SHP77 (cell line): ENCODE measurements around the gene PHF14.

Source experiments
- DNase-seq, 2 experiments: peaks; one replicate each; lab custom pipeline; 2025; lab: John Stamatoyannopoulos, UW

PHF14 gene

GRCh38 chr7:11171569-11172192 lies 198.0 kb downstream of the PHF14 start:
- DNase-seq: no peak

GRCh38 chr7:11172835-11173234 lies 199.2 kb downstream of the PHF14 start:
- no peak for DNase-seq

DNA sequence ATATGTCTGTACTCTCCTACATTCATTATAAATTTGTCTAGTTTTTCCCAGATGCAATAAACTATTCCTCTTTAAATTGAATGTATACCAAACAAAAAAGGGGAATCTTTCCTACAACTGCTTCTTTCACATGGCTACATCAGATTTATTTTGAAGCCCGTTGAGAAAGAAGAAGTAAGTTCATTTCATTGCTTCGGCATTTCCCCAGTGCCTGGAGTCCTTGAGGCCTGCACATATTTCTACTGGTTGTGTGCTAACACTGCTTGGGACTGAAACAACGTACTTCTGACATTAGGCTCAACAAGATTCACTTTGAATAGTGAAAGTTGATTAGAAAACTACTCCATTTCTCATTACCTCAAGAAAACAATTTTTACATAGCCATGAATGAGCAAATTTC lies 201.7 kb downstream of the PHF14 start:
- DNase-seq: no peak

DNA sequence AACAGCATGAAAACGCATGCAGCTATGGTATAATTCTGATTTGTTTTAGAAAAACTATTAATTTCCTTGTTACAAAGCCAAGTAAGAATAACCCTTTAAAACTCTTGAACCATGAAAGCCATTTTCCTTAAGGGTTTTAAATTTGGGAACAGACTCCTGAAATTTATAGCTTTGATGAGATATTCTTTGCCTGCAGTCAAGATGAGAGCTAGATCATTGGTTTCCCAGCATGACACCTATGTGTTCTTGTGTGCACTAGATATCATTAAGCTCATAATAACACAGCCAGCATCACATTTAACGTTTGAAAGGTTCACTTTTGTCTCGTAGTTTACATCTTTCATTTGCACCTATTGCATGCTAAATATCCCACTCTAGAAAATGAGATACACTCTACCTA lies 202.2 kb downstream of the PHF14 start:
- no peak for DNase-seq

- no peak for DNase-seq
These were observed 203.4 kb downstream of the PHF14 start for GRCh38 chr7:11176985-11177555.

DNA sequence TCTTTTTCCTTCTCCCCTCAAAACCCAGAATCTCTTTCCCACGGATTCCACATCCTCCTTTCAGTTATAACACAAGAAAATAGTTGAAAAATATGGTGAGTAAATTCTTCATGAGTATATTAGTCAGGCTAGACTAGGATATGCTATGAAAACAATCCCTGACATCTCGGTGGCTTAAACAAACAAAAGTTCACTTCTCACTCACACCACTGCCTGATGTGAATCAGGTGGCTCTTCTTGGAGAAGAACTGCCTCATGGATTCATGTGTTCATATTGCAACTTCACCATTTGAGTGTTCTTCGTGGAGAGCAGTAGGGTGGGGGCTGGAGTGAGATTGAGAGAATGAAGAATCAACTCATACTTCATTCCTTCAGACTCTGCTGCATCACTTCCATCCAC lies 204.1 kb downstream of the PHF14 start:
- DNase-seq: no peak

- DNase-seq: no peak
These were observed 207.9 kb downstream of the PHF14 start for GRCh38 chr7:11181590-11181989.

DNA sequence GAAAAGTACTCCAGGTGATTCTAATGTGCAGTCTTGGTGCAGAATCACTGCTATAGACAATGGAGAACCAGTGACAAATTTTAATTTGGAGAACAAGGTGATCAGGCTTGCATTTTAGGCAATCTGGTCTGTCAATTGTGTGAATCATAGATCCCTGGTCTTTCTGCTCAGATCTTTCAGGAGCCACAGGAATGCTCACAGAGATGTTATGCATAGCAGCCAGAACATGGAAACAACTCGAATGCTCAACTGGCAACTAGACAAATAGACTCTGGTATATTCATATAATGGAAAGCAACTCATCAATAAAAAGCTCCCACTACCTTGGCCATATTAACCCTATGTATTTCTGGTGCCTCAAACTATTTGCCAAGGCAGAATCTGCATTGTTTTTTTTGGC lies 209.1 kb downstream of the PHF14 start:
- no peak for DNase-seq

DNA sequence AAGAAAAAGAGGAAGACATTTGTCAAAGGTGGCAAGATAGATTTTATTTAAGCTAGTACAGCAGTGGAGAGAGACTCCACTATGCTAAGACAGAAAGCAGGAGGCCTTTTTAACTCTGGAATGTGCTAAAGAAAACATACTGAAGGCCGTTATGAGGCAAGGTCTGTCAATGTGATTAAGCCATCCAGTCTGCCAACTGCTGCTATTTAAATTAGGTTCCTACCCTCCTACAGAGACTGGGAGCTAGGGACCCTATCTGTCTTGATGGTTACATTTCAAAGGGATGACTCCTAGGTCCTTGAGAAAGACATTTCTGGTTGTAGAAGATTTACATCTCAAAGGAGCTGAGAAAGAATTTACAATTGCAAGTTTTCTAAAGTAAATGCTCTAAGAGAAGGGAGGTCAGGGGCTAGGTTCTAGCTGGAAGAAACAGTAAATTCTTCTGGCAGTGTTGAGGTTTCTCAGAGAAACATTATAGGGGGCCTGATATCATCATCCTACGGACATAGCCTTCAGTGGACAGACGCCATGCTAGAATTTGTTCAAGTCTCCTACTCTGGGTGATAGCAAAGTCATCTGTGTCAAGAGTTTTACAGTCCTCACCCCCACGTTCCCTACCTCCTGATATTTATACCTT lies 211.6 kb downstream of the PHF14 start:
- no peak for DNase-seq

GRCh38 chr7:11188529-11189310 lies 215.0 kb downstream of the PHF14 start:
- no peak for DNase-seq

GRCh38 chr7:11191081-11191480 lies 217.4 kb downstream of the PHF14 start:
- DNase-seq: no peak

GRCh38 chr7:11191574-11192220 lies 218.0 kb downstream of the PHF14 start:
- no peak for DNase-seq

DNA sequence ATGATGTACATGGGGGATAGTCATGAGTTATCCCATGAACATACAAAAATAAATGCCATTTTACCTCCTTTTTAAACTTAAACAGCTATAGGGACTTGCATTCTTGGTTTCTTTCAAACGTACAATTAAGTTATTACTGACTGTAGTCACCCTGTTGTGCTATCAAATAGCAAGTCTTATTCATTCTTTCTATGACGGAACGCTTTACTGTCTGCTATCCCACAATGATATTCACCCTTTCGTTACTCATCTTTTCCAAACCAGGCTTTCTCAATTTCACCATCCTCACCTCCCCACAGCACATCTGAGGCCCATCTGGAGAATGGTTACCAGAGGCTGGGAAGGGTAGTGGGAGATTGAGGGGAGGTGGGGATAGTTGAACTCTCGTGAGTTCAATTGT lies 218.8 kb downstream of the PHF14 start:
- peak in 1 of 2 experiments; percentile 20 for DNase-seq

DNA sequence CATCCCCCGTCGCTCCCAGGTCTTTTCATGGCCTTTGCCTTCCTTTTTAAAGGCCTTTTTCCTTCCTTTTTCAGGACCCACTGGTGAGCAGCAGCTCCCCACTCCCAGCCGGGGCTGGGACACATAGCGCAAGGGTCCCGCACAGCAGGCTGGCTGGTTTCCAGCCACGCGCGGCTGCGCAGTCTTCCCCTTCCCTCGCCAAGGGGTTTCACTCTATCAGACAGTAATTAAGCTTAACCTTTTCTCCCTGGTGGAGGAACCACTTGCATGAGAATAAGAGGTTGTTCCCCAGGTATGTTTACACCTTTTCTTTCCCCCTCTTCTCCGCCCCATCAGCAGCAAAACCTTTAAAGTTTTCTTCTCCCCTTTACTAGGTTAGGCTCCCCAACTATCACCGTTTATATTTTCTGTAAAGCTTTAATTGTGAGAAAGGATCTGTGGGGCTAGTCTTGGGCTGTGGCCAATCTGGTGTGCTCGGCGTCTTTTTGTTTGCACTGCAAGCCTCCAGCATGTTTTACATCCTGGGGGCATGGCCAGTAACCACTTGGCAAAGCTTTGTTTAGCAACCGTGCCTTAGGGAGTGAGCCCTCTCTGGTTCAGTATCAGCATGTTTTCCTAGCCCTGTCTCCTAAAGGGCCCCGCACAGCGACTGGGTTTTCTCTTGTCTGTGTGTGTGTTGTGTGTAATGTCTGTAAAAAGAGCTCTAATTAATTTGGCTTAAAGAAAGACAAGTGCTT lies 219.6 kb downstream of the PHF14 start:
- peak; percentile 94 to 95 for DNase-seq

GRCh38 chr7:11193888-11194287 lies 220.2 kb downstream of the PHF14 start:
- DNase-seq: peak; percentile 26 to 60

GRCh38 chr7:11194492-11194891 lies 220.8 kb downstream of the PHF14 start:
- DNase-seq: no peak

DNA sequence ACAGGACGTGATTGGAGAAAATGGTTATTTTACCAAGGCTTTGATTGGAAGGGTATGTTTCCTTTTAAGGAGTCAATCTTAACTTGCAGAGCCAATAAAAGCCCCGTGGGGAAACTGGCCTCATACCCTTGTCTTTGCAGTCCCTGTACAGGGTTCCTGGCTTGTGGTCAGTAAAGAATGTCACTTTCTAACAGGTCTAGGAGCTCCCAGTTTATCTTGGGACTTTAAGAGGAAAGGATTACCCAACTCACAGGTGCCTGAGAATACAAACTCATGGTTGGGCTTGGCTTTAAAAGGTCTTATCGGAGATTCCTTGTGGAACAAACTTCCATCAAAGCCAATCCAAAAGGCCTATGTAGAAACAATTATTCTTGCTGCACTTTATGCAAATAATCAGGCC lies 221.8 kb downstream of the PHF14 start:
- DNase-seq: no peak

- no peak for DNase-seq
These were observed 222.5 kb downstream of the PHF14 start for GRCh38 chr7:11196143-11196542.

DNA sequence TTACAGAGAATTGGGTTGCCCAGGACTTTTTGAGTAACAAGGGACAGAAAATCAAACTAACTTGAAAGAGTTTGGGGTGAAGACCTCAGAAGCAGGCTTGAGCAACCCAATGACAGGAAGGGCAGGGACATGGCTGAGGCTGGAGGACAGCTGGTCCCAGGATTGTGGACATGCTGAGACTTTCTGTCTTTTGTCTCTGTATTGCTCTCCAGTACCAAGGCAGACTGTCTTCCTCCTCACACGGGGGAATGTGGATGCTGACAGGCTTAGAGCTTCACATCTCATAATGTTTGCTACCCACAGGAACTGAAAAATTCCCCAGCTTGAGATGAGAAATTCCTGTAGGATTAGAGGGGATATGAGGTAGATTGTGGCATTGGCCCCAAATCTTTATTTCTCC lies 229.6 kb downstream of the PHF14 start:
- no peak for DNase-seq

DNA sequence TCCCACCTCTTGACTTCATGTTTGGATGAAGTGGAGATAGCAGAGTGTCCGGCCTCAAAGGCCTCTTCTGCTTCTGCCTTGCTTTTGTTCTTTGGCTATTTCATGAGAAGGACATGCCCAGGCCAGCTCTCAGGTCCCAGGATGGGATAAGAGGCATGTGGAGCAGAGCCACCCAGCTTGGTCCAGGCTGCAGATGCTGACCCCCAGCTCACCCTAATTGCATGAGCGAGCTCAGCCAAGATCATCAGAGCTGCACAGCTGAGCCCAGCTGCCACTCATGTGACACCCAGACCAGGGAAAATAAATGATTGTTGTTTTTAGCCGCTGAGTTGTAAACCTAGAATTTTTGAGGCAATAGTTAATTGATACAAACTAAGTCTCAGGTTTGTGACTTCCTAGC lies 230.0 kb downstream of the PHF14 start:
- DNase-seq: peak; percentile 2 to 21

GRCh38 chr7:11206177-11206899 lies 232.7 kb downstream of the PHF14 start:
- peak; percentile 7 to 41 for DNase-seq
